HG03378 (cell line): Measurements from ENCODE around the gene DACH1.

ENCODE experiments used
- ATAC-seq: cut with Tn5 transposase; IDR thresholded peaks from one replicate; pipeline ENCODE4 v1.9.1; 2021; ENCODE audit warnings: mild to moderate bottlenecking, moderate library complexity; ENCODE audit not compliant: unreplicated experiment

Gene DACH1

GRCh38 chr13:71714802-71715375, 152.1 kb downstream of the DACH1 start:
- no peak for ATAC-seq

DNA sequence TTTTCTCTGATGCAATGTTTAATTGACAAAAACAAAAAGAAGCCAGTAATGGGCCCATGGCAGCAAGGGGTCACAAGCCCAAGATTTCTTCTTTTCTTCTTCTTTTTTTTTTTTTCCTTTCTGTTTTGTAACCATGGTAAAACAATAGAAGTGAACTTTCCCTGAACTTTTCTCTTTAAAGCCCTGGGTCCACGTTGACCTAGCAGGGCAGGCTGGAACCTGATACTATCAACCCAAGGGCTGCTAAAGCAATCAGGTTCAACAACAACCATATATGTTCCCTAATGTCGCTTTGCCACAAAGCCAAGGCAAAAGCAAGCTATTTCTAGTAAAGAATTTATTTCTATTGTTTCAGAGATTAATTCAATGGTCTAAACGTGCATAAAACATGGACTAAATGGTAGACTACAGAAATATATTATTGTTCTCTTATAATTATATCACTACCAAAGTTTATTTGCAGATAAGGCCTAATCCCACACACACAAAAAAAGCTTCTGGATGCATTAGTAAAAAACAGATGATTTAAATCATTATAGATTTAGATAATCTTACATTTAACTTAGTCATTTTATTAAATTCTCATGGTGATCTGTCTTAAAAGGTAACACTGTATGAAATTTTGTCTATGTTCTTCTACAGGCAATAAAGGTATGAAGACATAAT, 153.9 kb downstream of the DACH1 start:
- ATAC-seq = no peak

DNA sequence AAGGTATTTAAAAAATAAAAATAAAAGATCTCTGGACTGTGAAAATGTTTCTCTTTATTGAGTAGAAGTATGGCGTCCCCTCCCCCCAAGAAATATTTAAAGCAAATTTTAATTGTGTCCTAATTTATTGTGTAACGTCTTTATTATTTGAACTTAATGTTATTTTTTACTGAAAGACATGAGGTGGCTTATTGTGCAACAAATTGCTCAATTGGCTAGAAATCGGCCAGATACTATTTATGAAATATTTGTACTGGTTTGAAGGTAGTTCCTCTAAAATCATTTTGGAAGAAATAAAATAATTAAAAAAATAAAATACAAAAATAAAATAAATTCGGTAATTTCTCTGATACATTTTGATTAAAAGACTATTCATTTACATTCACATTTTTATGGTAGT, 162.3 kb downstream of the DACH1 start:
- ATAC-seq = no peak

- no peak for ATAC-seq
Measured at GRCh38 chr13:71703138-71703537, 163.9 kb downstream of the DACH1 start.

DNA sequence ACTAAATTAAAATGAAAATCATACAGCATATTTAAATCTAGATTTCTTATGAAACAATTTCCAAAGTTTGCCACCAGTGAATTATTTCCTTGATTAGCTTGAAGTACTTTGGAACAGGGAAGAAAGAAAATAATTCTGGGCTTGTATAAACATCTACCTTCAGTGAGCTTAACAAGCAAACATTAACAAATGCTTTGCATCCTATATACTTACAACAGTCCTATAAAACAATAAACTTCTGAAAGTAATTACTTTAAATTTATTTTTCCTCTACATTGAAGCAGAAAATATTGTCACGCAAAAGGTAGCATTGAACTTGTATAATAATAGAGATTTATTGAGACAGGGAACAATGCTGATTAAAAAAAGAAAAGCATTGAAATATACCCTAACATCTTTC, 164.8 kb downstream of the DACH1 start:
- ATAC-seq = no peak

- ATAC-seq = no peak
Measured at GRCh38 chr13:71701741-71702140, 165.3 kb downstream of the DACH1 start.

DNA sequence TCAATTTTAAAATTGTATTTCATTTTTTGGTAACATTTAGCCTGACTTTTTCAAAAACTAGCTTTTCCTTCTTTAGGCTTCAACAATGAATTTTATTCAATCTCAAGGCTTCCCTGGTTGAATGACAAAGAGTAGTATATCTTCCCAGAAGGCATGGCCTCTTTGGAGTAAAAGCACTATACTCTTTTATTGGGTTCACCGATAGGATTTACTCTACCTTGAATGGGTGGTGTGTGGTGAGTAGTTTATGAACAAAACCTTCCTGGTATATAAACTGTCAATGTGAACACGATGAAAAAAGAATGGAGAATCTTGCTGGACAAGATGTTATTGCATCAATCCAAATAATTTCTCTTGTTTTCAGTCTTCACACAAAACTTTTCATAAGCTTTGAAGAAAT, 167.7 kb downstream of the DACH1 start:
- no peak for ATAC-seq

DNA sequence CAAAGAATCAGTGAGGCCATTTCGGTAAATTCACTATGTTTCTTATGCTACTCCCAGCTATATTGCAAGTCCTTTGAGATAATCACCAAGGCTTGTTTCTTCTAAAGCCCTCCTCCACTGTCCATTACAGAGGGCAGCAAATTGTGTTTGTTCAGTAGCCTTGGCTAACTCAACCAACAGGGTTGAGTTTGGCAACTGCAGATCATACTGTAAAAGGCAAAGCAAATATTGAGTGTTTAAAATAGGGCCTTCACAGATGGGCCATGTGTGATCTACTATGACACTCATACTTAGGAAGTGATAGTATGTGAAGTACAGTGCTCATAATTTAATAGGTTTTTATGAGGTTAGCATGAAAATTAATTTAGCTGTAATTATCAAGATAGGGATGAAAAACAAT, 171.3 kb downstream of the DACH1 start:
- no peak for ATAC-seq

DNA sequence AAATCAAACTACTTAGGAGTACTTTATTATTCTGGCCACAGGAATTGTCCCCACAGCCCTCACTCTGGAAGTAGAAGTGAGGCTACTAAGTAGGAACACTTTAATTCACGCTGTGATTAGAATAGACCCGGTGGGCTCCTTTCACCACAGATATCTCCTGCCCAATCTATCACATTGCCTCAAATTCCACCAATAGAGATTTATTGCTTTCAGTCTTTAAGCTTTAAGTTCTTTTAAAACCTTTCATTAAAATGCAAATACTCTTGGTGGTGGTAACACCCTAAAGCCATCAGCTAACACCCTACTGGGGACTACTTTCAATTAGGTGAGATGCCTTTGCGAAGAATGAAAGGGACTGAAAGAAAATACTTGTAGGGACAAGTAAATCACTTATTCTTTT, 181.9 kb downstream of the DACH1 start:
- no peak for ATAC-seq

DNA sequence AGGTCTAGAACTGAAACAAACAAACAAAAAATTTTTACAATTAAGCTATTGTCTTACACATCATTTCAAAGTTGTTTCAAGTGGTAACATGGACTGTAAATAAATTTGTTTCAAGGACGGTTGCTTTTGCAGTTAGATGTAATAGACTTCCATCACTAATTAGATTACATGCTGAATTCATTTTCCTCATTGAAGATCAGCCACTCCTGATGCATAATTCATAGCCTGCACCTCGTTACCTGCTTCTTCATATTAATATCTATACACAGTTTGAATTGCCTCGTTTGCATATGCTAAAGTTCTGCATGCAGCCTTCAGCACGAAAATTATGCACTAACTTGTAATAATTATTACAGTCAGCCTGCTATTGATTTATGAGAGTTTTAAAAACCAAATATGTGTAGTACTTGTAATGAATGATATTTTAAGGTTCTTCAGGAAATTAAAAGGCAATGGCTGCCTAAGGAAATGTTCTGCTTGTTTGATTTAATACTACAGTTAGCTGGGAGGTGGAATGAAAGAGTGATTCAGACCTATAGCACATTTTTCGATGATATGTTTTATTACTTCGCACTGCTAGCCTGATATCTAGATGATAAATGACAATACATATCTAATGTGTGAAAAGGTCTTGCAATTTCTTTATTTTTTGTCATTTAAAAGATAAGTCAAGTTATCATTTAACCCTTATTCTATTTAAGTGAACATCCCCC, 184.9 kb downstream of the DACH1 start:
- no peak for ATAC-seq

- no peak for ATAC-seq
Measured at GRCh38 chr13:71677124-71677523, 189.9 kb downstream of the DACH1 start.

GRCh38 chr13:71672512-71672911, 194.5 kb downstream of the DACH1 start:
- ATAC-seq = no peak

DNA sequence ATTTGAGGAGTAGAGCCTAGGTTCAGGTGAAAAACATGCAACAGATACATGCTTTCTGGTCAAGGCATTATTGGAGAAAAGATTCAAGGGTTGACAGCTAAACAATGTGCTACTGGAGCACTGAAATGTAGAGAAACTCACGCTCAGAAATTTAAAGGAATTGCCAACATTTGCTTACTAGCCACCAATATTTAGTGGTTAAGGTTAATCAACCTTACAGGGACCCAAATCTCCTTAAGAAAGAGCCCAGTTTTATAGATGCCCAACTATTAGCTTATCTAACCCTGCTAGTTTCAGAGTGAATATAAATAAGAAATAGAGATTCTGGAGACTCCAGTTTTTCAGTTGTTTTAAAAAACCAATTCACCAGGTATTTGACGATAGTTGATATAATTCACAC, 203.6 kb downstream of the DACH1 start:
- no peak for ATAC-seq

GRCh38 chr13:71661921-71662320, 205.1 kb downstream of the DACH1 start:
- no peak for ATAC-seq

GRCh38 chr13:71659404-71659803, 207.6 kb downstream of the DACH1 start:
- ATAC-seq = no peak

- ATAC-seq = no peak
Measured at GRCh38 chr13:71645467-71645866, 221.5 kb downstream of the DACH1 start.

DNA sequence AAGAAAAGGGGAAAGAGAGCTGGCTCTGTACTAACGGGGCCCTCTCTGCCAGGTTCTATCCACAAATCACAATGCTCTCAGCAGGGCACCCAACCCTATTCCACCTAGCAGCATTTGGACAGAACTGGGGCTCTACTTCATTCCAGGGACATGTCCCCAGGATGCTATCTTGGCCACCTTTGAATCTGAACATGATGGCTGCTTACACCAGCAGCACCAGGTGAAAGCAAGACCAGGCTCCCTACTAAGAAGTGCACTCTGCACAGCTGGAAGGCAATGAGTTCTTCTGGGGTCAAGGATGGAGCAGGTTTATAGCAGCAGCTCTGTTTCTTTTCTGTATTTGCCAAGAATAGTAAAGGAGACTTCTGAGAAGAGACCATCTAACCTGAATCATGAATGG, 222.4 kb downstream of the DACH1 start:
- no peak for ATAC-seq

- no peak for ATAC-seq
Measured at GRCh38 chr13:71643448-71643860, 223.6 kb downstream of the DACH1 start.

DNA sequence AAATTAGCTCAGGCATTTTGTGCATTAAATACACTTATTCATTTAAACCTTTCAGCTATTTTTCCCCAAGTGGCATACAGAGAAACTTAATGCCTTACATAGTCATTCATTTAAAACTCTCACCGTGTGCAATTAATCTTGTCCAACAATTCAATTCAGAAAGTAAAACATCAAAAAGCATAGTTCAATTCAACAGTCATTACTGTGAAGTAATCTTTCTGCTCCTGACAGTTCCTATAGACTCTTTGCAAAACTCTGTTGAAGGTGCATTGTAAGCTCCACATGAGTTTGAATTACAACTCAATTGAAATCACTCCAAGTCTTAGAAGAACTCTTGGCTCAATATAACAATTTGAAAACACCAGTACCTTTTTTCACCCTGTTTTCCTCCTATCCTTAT, 228.3 kb downstream of the DACH1 start:
- no peak for ATAC-seq

- no peak for ATAC-seq
Measured at GRCh38 chr13:71634602-71635443, 232.2 kb downstream of the DACH1 start.

- no peak for ATAC-seq
Measured at GRCh38 chr13:71634182-71634581, 232.8 kb downstream of the DACH1 start.
